PC-3 (cell line): ENCODE results near the gene DOK5.

Experiments
- EZH2 ChIP-seq: fragments of 300-600 bp; sonication (generic); IDR thresholded peaks from one replicate; pipeline ENCODE4 v1.6.1; 2017; ENCODE audit warnings: antibody characterized with exemption, mild to moderate bottlenecking, low read length; ENCODE audit not compliant: unreplicated experiment
- TF ChIP-seq, protein P1 (sequence below): fragments of 300-600 bp; sonication (generic); conservative IDR thresholded peaks from 2 replicates; pipeline ENCODE4 v1.5.1; 2017; ENCODE audit warnings: antibody characterized with exemption, low read depth, mild to moderate bottlenecking, low read length

DNA sequence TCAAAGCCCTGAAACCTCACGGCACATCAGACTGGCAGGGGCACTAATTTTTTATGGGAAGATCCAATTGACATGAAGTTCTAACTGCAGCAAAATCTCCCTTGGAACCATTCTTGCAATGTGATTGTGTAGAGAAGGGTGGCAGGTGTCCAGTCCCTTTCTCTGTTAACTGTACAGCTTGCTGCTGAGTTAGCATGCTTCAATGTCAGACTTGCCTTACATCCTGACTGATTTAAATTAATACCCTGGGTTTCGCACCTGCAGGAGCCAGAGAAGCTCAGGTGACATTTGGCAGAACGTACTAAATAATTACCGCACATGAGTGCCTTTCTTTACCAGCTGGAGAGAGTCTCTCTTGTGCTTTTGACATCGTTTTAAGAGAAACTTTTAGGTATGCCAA lies 123.0 kb downstream of the DOK5 start:
- no peak for TF ChIP-seq EZH2
- TF ChIP-seq, protein P1, sequence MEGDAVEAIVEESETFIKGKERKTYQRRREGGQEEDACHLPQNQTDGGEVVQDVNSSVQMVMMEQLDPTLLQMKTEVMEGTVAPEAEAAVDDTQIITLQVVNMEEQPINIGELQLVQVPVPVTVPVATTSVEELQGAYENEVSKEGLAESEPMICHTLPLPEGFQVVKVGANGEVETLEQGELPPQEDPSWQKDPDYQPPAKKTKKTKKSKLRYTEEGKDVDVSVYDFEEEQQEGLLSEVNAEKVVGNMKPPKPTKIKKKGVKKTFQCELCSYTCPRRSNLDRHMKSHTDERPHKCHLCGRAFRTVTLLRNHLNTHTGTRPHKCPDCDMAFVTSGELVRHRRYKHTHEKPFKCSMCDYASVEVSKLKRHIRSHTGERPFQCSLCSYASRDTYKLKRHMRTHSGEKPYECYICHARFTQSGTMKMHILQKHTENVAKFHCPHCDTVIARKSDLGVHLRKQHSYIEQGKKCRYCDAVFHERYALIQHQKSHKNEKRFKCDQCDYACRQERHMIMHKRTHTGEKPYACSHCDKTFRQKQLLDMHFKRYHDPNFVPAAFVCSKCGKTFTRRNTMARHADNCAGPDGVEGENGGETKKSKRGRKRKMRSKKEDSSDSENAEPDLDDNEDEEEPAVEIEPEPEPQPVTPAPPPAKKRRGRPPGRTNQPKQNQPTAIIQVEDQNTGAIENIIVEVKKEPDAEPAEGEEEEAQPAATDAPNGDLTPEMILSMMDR, result no peak
